Liver (tissue), 9 donors: ENCODE measurements around the gene SYMPK. TPM values are rescaled to one million over a fixed set of nuclear protein-coding genes. Genes with fewer than 3 reads are reported as not detected.

Experiments used
- DNase-seq: peaks from one replicate; pipeline ENCODE4 v3.0.0-alpha.2; 2017; ENCODE audit warnings: low spot score
- H3K27ac ChIP-seq, 2 donors: one replicate each; pipeline ENCODE4 v1.7.0; 2013; ENCODE audit warnings: inconsistent platforms in 2 of 2, low read length in 2 of 2, control low read depth in 1 of 2, low read depth in 1 of 2, mild to moderate bottlenecking in 1 of 2
- H3K27me3 ChIP-seq, 4 donors: one replicate each; pipeline versions ENCODE4 v1.6.1 to v1.7.0; 2013; ENCODE audit warnings: low read length in 3 of 4, inconsistent platforms in 1 of 4, mild to moderate bottlenecking in 1 of 4, moderate library complexity in 1 of 4; ENCODE audit not compliant: control insufficient read depth in 4 of 4, insufficient read depth in 4 of 4
- H3K36me3 ChIP-seq, 4 donors: one replicate each; pipeline versions ENCODE4 v1.6.1 to v1.7.0; 2013; ENCODE audit warnings: low read length in 3 of 4, mild to moderate bottlenecking in 3 of 4, low read depth in 1 of 4, moderate library complexity in 1 of 4; ENCODE audit not compliant: control insufficient read depth in 4 of 4, insufficient read depth in 3 of 4
- H3K4me1 ChIP-seq, 4 donors: one replicate each; pipeline versions ENCODE4 v1.6.1 to v1.7.0; 2013; ENCODE audit warnings: low read length in 3 of 4, mild to moderate bottlenecking in 3 of 4, moderate library complexity in 1 of 4; ENCODE audit not compliant: control insufficient read depth in 4 of 4, insufficient read depth in 4 of 4
- H3K4me3 ChIP-seq, 3 donors: one replicate each; pipeline versions ENCODE4 v1.6.1 to v1.7.0; 2013; ENCODE audit warnings: low read length in 3 of 3, control low read depth in 1 of 3, low read depth in 1 of 3, mild to moderate bottlenecking in 1 of 3
- H3K9ac ChIP-seq, 2 donors: one replicate each; pipeline ENCODE4 v1.7.0; 2013; ENCODE audit warnings: low read length in 2 of 2, mild to moderate bottlenecking in 2 of 2, moderate library complexity in 2 of 2, control low read depth in 1 of 2, low read depth in 1 of 2
- H3K9me3 ChIP-seq, 4 donors: one replicate each; pipeline versions ENCODE4 v1.6.1 to v1.7.0; 2013; ENCODE audit warnings: low read length in 3 of 4; ENCODE audit not compliant: control insufficient read depth in 4 of 4
- ATF3 ChIP-seq: IDR thresholded peaks from 2 replicates; pipeline ENCODE4 v1.6.1; 2016; ENCODE audit warnings: antibody characterized with exemption
- CTCF ChIP-seq: fragments of 150-350 bp; IDR thresholded peaks from 2 replicates; pipeline ENCODE4 v1.5.1; 2017; ENCODE audit warnings: improper control_type of control experiment, low read depth, low read length; ENCODE audit not compliant: missing input control
- HNF4A ChIP-seq, 2 donors: conservative IDR thresholded peaks; 2 replicates each; pipeline ENCODE4 v1.6.1; 2016; ENCODE audit warnings: antibody characterized with exemption in 2 of 2, mild to moderate bottlenecking in 2 of 2
- HNF4G ChIP-seq: IDR thresholded peaks from 2 replicates; pipeline ENCODE4 v1.6.1; 2016; ENCODE audit warnings: antibody characterized with exemption
- JUND ChIP-seq, 2 donors: IDR thresholded peaks; 2 replicates each; pipeline ENCODE4 v1.6.1; 2016; ENCODE audit warnings: antibody characterized with exemption in 2 of 2
- NR2F2 ChIP-seq: IDR thresholded peaks from 2 replicates; pipeline ENCODE4 v1.6.1; 2016; ENCODE audit warnings: antibody characterized with exemption
- RAD21 ChIP-seq, 2 donors: IDR thresholded peaks; 2 replicates each; pipeline ENCODE4 v1.6.1; 2016; ENCODE audit warnings: antibody characterized with exemption in 2 of 2, mild to moderate bottlenecking in 2 of 2
- REST ChIP-seq: IDR thresholded peaks from 2 replicates; pipeline ENCODE4 v1.6.1; 2016; ENCODE audit warnings: antibody characterized with exemption, mild to moderate bottlenecking
- RXRA ChIP-seq, 2 donors: IDR thresholded peaks; 2 replicates each; pipeline ENCODE4 v1.6.1; 2017 to 2018; ENCODE audit warnings: antibody characterized with exemption in 2 of 2, mild to moderate bottlenecking in 1 of 2
- SP1 ChIP-seq: IDR thresholded peaks from 2 replicates; pipeline ENCODE4 v1.6.1; 2018; ENCODE audit warnings: antibody characterized with exemption, mild to moderate bottlenecking
- TAF1 ChIP-seq: conservative IDR thresholded peaks from 2 replicates; pipeline ENCODE4 v1.6.1; 2016; ENCODE audit warnings: antibody characterized with exemption, mild to moderate bottlenecking
- ZBTB33 ChIP-seq: IDR thresholded peaks from 2 replicates; pipeline ENCODE4 v1.6.1; 2016; ENCODE audit warnings: antibody characterized with exemption
- WGBS: extraction: QIAGEN DNeasy Blood & Tissue Kit; methylation state at CpG from one replicate; pipeline ENCODE4 v1.1.7; 2013; 5-methylcytosine and 5-hydroxymethylcytosine counted together
- polyA plus RNA-seq, 2 donors: library from polyadenylated mRNA; stranded (reverse) in 1 of 2; unstranded in 1 of 2; fragments of 200-250 nt in 1 of 2; fragments of >200 nt in 1 of 2; fragmentation: Nextera tagmentation in 1 of 2; extraction: Ambion mirVana in 1 of 2; gene quantifications; one replicate each; pipeline versions ENCODE4 v1.2.1 to v1.2.3, GENCODE V29; 2013 to 2015
- total RNA-seq, 2 donors: library from RNA; depleted of rRNA; stranded (reverse); fragments of >200 nt; gene quantifications; one replicate each; pipeline ENCODE4 v1.2.3, GENCODE V29; 2014
- donor health status: healthy.
- donor health status: healthy.
- donor health status: healthy.
- donor health status: healthy.
- donor health status: healthy.

Gene SYMPK
- total and polyA plus RNA-seq, 4 donors = 5.5 to 26.1 (median 24.1) TPM

- H3K4me1 ChIP-seq = peaks cover 0 to 7% (median 0%) of the 10 kb centered on the region in 4 donors
- no peak overlapping the region for H3K4me3 ChIP-seq
- DNase-seq = no peak
- H3K27me3 ChIP-seq = no peaks in the 10 kb centered on the region
- 94% methylated on average over 6 of the region's 6 CpGs for WGBS
- H3K36me3 ChIP-seq = peaks cover 0 to 5% (median 2%) of the 10 kb centered on the region in 4 donors
- no peak overlapping the region for H3K27ac ChIP-seq
- no peak overlapping the region for H3K9ac ChIP-seq
- TF ChIP-seq JUND (IDR thresholded peaks at IDR 0.05) (no peak), ZBTB33 (no peak)
- no peaks in the 10 kb centered on the region for H3K9me3 ChIP-seq
Observed at GRCh38 chr19:45812297-45812696, 50.6 kb downstream of the SYMPK start.

GRCh38 chr19:45809643-45810159 lies 53.2 kb downstream of the SYMPK start:
- no peak for TF ChIP-seq TAF1
- TF ChIP-seq RAD21 (IDR thresholded peaks at IDR 0.05) = no peak
- H3K27ac ChIP-seq = no peak overlapping the region
- H3K27me3 ChIP-seq = no peaks in the 10 kb centered on the region
- no peaks in the 10 kb centered on the region for H3K9me3 ChIP-seq
- no peak overlapping the region for H3K4me3 ChIP-seq
- peaks cover 0 to 2% (median 0%) of the 10 kb centered on the region in 4 donors for H3K36me3 ChIP-seq
- H3K9ac ChIP-seq = no peak overlapping the region
- WGBS = 53% methylated on average over 7 of the region's 7 CpGs
- H3K4me1 ChIP-seq = no peaks in the 10 kb centered on the region
- DNase-seq = no peak

GRCh38 chr19:45805719-45806118 lies 57.2 kb downstream of the SYMPK start:
- Histone ChIP-seq H3K9me3 (no peaks in the 10 kb centered on the region), H3K9ac (no peak overlapping the region), H3K36me3 (no peaks in the 10 kb centered on the region), H3K27me3 (no peaks in the 10 kb centered on the region), H3K27ac (no peak overlapping the region), H3K4me1 (no peaks in the 10 kb centered on the region), H3K4me3 (no peak overlapping the region)
- no peak for DNase-seq
- TF ChIP-seq ATF3 = no peak
- no peak for TF ChIP-seq HNF4A (conservative IDR thresholded peaks at IDR 0.05)
- TF ChIP-seq HNF4G = no peak
- no peak for TF ChIP-seq CTCF
- no peak for TF ChIP-seq RAD21 (IDR thresholded peaks at IDR 0.05)
- TF ChIP-seq REST = no peak
- TF ChIP-seq SP1 = no peak
- no peak for TF ChIP-seq ZBTB33
- TF ChIP-seq RXRA (IDR thresholded peaks at IDR 0.05) = no peak
- no peak for TF ChIP-seq JUND (IDR thresholded peaks at IDR 0.05)
- no peak for TF ChIP-seq TAF1
- no peak for TF ChIP-seq NR2F2
